HUES6 (cell line): ENCODE data around the gene COMTD1.
A peak's percentile ranks its signal among the peaks of the same experiment; 100 is the strongest.

ENCODE experiments used
- H3K27ac ChIP-seq: 2 replicates; pipeline ENCODE4 v1.7.0; 2013; ENCODE audit warnings: low read depth, mild to moderate bottlenecking, low read length, inconsistent platforms
- H3K27me3 ChIP-seq: 2 replicates; pipeline ENCODE4 v1.6.1; 2013; ENCODE audit warnings: low read length; ENCODE audit not compliant: control insufficient read depth, insufficient read depth
- H3K36me3 ChIP-seq: 2 replicates; pipeline ENCODE4 v1.6.1; 2013; ENCODE audit warnings: low read length; ENCODE audit not compliant: control insufficient read depth, insufficient read depth
- H3K4me1 ChIP-seq: 2 replicates; pipeline ENCODE4 v1.6.1; 2013; ENCODE audit warnings: low read length; ENCODE audit not compliant: control insufficient read depth, insufficient read depth
- H3K4me3 ChIP-seq: 2 replicates; pipeline ENCODE4 v1.5.1; 2013; ENCODE audit warnings: low read depth, low read length
- H3K9ac ChIP-seq: one replicate; pipeline ENCODE4 v1.6.1; 2013; ENCODE audit warnings: mild to moderate bottlenecking, low read length
- H3K9me3 ChIP-seq: 2 replicates; pipeline ENCODE4 v1.6.1; 2013; ENCODE audit warnings: low read depth, low read length; ENCODE audit not compliant: control insufficient read depth, insufficient read depth

Gene COMTD1

GRCh38 chr10:75244487-75245353 lies 9.0 kb upstream of the COMTD1 start:
- Histone ChIP-seq H3K4me3 (no peak overlapping the region), H3K27me3 (no peaks in the 10 kb centered on the region), H3K9ac (no peak overlapping the region)

GRCh38 chr10:75243426-75243825 lies 7.7 kb upstream of the COMTD1 start:
- Histone ChIP-seq H3K36me3 (no peaks in the 10 kb centered on the region), H3K27me3 (no peaks in the 10 kb centered on the region), H3K9ac (no peak overlapping the region), H3K27ac (no peak overlapping the region), H3K4me3 (no peak overlapping the region), H3K4me1 (peaks cover 9% of the 10 kb centered on the region), H3K9me3 (no peaks in the 10 kb centered on the region)

More at GRCh38 chr10:75244487-75245353, 9.0 kb upstream of the COMTD1 start:
- Histone ChIP-seq H3K27ac (no peak overlapping the region), H3K9me3 (no peaks in the 10 kb centered on the region), H3K4me1 (peaks cover 9% of the 10 kb centered on the region), H3K36me3 (no peaks in the 10 kb centered on the region)

GRCh38 chr10:75240329-75241076 lies 4.7 kb upstream of the COMTD1 start:
- no peak overlapping the region for H3K9ac ChIP-seq

GRCh38 chr10:75239096-75239790 lies 3.5 kb upstream of the COMTD1 start:
- Histone ChIP-seq H3K9me3 (no peaks in the 10 kb centered on the region), H3K9ac (no peak overlapping the region), H3K4me3 (no peak overlapping the region), H3K36me3 (no peaks in the 10 kb centered on the region), H3K4me1 (0 out of 2 replicates have a peak, but pooled peaks cover 2% of the 10 kb centered on the region), H3K27me3 (no peaks in the 10 kb centered on the region), H3K27ac (no peak overlapping the region)

More at GRCh38 chr10:75240329-75241076, 4.7 kb upstream of the COMTD1 start:
- no peaks in the 10 kb centered on the region for H3K27me3 ChIP-seq
- no peak overlapping the region for H3K27ac ChIP-seq
- no peak overlapping the region for H3K4me3 ChIP-seq
- peaks cover 6% of the 10 kb centered on the region for H3K4me1 ChIP-seq
- no peaks in the 10 kb centered on the region for H3K36me3 ChIP-seq
- H3K9me3 ChIP-seq = no peaks in the 10 kb centered on the region

- Histone ChIP-seq H3K9ac (no peak overlapping the region), H3K4me1 (peaks cover 7% of the 10 kb centered on the region), H3K27ac (no peak overlapping the region), H3K36me3 (peaks cover under 1% of the 10 kb centered on the region; the same call in 1 of the 2 replicates), H3K9me3 (no peaks in the 10 kb centered on the region), H3K27me3 (no peaks in the 10 kb centered on the region), H3K4me3 (no peak overlapping the region)
Observed at GRCh38 chr10:75238182-75239095, 2.7 kb upstream of the COMTD1 start.

GRCh38 chr10:75236178-75236825 lies 545 bp upstream of the COMTD1 start:
- Histone ChIP-seq H3K9ac (no peak overlapping the region), H3K4me3 (no peak overlapping the region), H3K36me3 (peaks cover 21% of the 10 kb centered on the region), H3K27me3 (no peaks in the 10 kb centered on the region), H3K9me3 (no peaks in the 10 kb centered on the region), H3K27ac (no peak overlapping the region), H3K4me1 (peaks cover 13% of the 10 kb centered on the region)

GRCh38 chr10:75234683-75235374 lies 928 bp downstream of the COMTD1 start:
- H3K27me3 ChIP-seq = no peaks in the 10 kb centered on the region
- peaks cover 35% of the 10 kb centered on the region for H3K36me3 ChIP-seq
- peaks cover 13% of the 10 kb centered on the region for H3K4me1 ChIP-seq
- peak overlapping the region; percentile 83 for H3K9ac ChIP-seq
- H3K27ac ChIP-seq = peak overlapping the region; percentile 58; the same call in 1 of the 2 replicates
- peak overlapping the region; percentile 73 for H3K4me3 ChIP-seq
- no peaks in the 10 kb centered on the region for H3K9me3 ChIP-seq

- Histone ChIP-seq H3K4me1 (peaks cover 13% of the 10 kb centered on the region), H3K4me3 (peak overlapping the region; percentile 73), H3K9ac (peak overlapping the region; percentile 83), H3K36me3 (peaks cover 39% of the 10 kb centered on the region), H3K27ac (peak overlapping the region; percentile 72), H3K9me3 (no peaks in the 10 kb centered on the region), H3K27me3 (no peaks in the 10 kb centered on the region)
Observed at GRCh38 chr10:75234017-75234682, 1.6 kb downstream of the COMTD1 start.

GRCh38 chr10:75233444-75234016 lies 2.2 kb downstream of the COMTD1 start:
- peak overlapping the region; percentile 64 for H3K9ac ChIP-seq
- peak overlapping the region; percentile 55 for H3K4me3 ChIP-seq

More at GRCh38 chr10:75233444-75234016, 2.2 kb downstream of the COMTD1 start:
- Histone ChIP-seq H3K27ac (peak overlapping the region; percentile 72), H3K9me3 (no peaks in the 10 kb centered on the region), H3K4me1 (peaks cover 15% of the 10 kb centered on the region), H3K27me3 (no peaks in the 10 kb centered on the region), H3K36me3 (peaks cover 45% of the 10 kb centered on the region)
